ENCODE results near the gene STIP1.
A peak's percentile ranks its signal among the peaks of the same experiment; 100 is the strongest.

The STIP1 gene

GRCh38 chr11:64224891-64225607 lies 39.1 kb downstream of the STIP1 start:
- DNase-seq, result no peak

DNA sequence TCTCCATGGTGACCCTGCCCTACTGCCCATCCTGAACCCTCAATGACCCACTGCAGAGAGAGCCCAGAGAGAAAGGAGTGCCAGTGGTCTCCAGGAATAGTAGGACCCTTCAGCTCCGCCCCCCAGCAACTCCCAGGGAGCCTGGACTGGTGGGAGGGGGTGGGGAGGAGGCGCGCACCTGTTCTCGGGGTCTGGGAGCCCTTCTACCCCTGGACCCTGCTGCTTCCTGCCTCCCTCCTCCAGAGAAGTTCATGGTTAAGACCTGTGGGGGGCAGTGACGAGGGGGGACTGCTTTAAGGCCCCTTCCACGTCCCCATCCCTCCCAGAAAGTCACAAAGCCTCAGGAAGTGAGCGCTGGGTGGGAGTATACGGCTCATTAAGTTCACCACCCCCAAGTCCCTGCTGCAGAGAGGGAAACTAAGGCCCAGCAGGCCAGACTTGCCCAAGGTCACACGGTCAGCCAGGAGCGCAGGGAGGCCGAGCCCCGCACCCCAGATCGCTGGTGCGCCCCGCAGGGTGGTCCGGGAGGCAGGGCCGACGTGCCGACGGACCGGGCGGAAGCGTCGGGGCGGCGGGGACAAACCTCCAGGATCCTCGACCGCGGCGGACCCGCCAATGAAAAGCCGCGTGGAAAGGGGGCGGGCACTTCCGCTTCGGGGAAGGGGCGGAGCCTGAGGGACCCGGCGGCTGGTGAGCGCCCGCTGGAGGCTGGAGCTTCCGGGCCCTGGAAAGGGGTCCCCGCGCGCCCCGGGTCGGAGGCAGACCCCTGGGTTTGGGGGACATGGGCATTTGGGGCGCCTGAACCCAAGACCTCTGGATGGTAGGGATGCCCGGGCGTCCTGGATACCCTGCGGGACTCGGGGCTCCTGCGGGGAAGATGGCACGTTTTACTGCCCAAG lies 39.9 kb downstream of the STIP1 start, which contains the start of the genes NUDT22 and TRPT1:
Gene NUDT22, plus strand, starts transcription at position 667 of the 899 bp plus-strand sequence. CDS start 379 bp downstream, outside the sequence.
Gene TRPT1, minus strand, starts transcription at position 579 of the 899 bp plus-strand sequence. Its CDS starts 326 bp downstream, at position 253.
- DNase-seq, result peak; percentile 93

GRCh38 chr11:64226507-64227051 lies 40.6 kb downstream of the STIP1 start:
- peak; percentile 61 for DNase-seq

DNA sequence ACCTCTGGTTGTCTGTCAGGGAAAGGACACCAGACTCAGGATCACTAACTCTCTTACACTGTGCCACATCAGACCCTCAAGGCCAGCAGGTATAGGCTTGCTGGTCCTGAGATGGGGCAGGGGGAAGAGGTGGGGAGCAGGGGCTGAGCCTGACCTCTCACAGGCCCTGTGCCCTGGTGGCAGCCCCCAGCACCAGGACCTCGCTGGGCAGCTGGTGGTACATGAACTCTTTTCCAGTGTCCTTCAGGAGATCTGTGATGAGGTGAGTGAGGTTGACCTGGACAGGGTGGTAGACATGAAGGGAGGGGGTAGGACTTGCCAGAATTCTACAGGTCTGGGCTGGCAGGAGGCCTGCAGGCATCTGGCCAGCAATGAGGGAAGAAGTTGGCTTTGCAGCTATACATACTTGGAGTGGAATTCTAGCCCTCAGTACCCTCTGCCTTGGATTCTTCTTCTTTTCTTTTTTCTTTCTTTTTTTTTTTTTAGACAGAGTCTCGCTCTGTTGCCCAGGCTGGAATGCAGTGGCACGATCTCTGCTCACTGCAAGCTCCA lies 41.5 kb downstream of the STIP1 start:
- DNase-seq, result no peak

DNA sequence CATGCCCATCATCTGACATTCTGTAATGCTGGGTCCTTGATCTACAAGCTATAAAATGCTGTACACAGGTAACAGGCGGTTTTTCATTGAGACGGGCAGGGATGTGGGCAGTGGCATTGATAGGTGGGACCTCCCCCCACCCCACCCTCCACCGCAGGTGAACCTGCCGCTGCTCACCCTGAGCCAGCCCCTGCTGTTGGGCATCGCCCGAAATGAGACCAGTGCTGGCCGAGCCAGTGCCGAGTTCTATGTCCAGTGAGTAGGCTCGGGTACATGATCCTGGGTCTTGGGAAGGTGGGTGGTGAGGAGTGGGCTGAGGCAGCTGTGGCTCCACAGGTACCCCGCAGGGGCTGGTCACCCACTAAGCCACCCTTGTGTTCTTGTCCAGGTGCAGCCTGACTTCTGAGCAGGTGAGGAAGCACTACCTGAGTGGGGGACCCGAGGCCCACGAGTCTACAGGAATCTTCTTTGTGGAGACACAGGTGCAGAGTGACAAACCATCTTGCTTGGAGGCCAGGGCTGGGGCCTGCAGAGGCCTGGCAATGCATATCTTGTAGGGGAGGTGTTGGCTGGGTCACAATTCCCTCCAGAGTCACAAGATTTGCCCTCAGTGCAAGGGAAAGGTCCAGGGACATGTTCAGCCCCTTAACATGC lies 43.2 kb downstream of the STIP1 start:
- no peak for DNase-seq

- no peak for DNase-seq
Observed at GRCh38 chr11:64229744-64230170, 43.8 kb downstream of the STIP1 start.

GRCh38 chr11:64230171-64230984 lies 44.4 kb downstream of the STIP1 start, which contains the start of gene DNAJC4:
TSS of gene DNAJC4 (plus strand) at chr11:64230548. CDS start at chr11:64230855, 307 bp downstream.
- peak; percentile 97 for DNase-seq

DNA sequence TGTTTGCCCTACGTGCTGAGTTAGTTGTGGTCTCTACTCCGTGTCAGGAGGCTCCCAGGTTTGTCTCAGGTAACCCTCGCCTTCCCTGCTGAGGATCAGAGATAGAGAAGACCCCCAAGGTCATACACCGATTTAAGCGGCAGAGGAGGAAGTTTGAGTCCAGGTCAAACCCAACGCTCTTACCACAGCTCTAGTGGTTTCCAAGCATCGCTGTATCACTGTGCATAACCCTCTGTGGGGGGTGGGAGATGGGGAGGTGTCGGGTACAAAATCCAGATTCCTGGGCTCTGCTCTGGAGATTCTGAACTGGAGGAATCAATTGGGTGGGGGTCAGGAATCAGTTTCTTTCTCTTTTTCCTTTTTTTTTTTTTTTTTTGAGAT lies 45.0 kb downstream of the STIP1 start:
- peak; percentile 70 for DNase-seq

DNA sequence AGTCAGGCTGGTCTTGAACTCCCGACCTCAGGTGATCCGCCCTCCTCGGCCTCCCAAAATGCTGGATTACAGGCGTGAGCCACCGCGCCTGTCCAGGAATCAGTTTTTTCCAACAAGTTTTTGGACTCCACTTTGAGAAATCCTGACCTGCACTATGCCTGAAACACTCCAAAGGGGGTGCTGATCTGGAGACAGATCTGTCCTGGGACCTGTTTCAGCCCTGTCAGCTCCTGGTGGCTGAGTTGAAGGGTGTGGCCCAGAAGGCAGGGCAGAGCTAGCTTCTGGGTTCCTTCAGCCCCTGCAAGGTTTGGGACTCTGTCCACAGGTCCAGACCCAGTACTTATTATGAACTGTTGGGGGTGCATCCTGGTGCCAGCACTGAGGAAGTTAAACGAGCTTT lies 45.6 kb downstream of the STIP1 start:
- DNase-seq, result no peak

GRCh38 chr11:64232182-64232966 lies 46.4 kb downstream of the STIP1 start:
- DNase-seq, result no peak

DNA sequence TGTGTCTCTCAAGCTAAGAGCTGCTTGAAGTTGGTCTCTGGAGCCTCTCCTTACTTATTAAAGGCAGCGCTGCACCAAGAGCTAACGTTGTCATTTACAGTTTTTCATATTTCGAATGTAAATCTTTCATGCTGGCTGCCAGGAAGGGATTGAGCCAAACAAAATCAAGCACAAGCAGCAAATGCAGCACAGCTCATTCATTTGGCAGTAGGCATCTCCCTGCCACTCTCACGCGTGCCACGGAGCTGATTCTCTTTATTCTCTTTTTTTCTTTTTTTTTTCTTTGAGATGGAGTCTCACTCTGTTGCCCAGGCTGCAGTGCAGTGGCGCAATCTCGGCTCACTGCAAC lies 47.0 kb downstream of the STIP1 start:
- DNase-seq, result no peak

- DNase-seq, result peak; percentile 56
Observed at GRCh38 chr11:64233913-64234586, 48.1 kb downstream of the STIP1 start, which contains the start of gene VEGFB. TSS of gene VEGFB (plus strand) at chr11:64234584. CDS start at chr11:64234834, 250 bp downstream.

DNA sequence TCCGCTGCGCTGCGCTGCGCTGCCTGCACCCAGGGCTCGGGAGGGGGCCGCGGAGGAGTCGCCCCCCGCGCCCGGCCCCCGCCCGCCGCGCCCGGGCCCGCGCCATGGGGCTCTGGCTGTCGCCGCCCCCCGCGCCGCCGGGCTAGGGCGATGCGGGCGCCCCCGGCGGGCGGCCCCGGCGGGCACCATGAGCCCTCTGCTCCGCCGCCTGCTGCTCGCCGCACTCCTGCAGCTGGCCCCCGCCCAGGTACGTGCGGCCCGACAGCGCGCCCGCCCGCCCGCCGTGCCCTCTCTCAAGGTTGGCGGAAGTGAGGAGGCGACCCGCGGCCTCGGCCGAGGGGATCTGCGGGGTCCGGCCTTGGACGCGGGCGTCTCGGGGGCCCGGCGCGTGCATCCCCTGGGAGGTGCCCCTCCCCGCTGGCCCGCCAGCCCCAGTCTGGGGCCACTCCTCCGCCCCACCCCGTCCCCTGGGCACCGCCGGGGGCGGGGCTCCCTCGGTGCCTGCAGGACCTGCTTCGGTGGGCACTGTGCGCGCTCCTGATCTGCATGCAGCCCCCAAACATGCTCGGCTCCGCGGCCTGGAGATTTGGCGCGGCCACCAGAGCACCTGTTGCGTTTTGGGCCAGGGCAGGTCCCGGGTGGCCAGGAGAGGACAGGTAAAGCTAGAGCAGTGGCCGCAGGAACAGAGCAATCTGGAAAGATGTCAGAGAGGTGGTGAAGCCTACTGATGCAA lies 48.8 kb downstream of the STIP1 start:
- DNase-seq, result peak; percentile 53

- no peak for DNase-seq
Observed at GRCh38 chr11:64235437-64236161, 49.6 kb downstream of the STIP1 start.

DNA sequence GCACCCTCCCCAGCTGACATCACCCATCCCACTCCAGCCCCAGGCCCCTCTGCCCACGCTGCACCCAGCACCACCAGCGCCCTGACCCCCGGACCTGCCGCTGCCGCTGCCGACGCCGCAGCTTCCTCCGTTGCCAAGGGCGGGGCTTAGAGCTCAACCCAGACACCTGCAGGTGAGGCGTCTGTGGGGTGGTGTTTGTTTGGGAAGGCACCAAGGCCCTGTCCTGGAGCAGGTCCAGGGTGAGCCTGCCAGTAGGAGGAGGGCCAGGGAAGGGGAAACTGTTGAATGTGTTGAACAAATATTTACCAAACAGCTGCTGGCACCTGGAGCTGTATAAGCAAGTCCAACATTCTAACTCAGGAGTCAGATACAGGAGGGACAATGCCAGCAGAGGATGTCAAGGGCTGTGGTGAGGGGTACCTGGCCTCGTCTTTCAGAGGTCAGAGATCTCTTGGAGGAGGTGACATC lies 51.5 kb downstream of the STIP1 start:
- no peak for DNase-seq

DNA sequence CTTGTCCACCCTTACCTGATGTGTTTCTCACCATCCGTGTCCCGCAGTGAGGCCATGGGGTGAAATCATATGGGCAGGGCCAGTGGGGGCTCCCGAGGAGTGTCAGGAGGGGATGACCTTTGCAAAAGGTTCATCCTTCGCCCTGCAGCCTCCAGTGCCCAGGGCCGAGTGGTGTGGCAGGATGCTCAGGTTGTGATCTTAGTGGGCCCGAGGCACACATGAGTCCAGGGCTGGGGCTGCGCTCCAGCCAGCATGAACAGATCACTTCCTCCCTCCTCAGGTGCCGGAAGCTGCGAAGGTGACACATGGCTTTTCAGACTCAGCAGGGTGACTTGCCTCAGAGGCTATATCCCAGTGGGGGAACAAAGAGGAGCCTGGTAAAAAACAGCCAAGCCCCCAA lies 52.1 kb downstream of the STIP1 start:
- no peak for DNase-seq

GRCh38 chr11:64238999-64239398 lies 53.0 kb downstream of the STIP1 start:
- no peak for DNase-seq

- peak; percentile 81 for DNase-seq
Observed at GRCh38 chr11:64239662-64240434, 53.9 kb downstream of the STIP1 start.
